ENCODE results near the gene ERRFI1.
"Not testable (repeated sequence)": the region's sequence is repeated elsewhere in the genome, so short reads cannot be mapped to it uniquely, and the experiment has no call there.

The ERRFI1 gene

GRCh38 chr1:8053878-8054567, 27.9 kb upstream of the ERRFI1 start:
- DNase-seq (ENCODE audit: low read depth) = no peak
- no peak for TF ChIP-seq CTCF (IDR thresholded peaks at IDR 0.05; ENCODE audit: control insufficient read depth, insufficient read depth, low read depth, low read length, missing control alignments)
- H3K4me3 ChIP-seq (ENCODE audit: control insufficient read depth, low read depth, low read length) = no peak overlapping the region

- no peak for DNase-seq (ENCODE audit: low read depth)
- H3K4me3 ChIP-seq (ENCODE audit: control insufficient read depth, low read depth, low read length) = no peak overlapping the region
- TF ChIP-seq CTCF (IDR thresholded peaks at IDR 0.05; ENCODE audit: control insufficient read depth, insufficient read depth, low read depth, low read length, missing control alignments) = no peak
These were observed 25.5 kb upstream of the ERRFI1 start for GRCh38 chr1:8051650-8052049.

GRCh38 chr1:8049229-8049628, 23.1 kb upstream of the ERRFI1 start:
- H3K4me3 ChIP-seq (ENCODE audit: control insufficient read depth, low read depth, low read length); DNase-seq (ENCODE audit: low read depth): not testable (repeated sequence)

GRCh38 chr1:8047686-8048445, 21.8 kb upstream of the ERRFI1 start:
- H3K4me3 ChIP-seq (ENCODE audit: control insufficient read depth, low read depth, low read length) = no peak overlapping the region
- DNase-seq (ENCODE audit: low read depth) = peak; percentile 90
- TF ChIP-seq CTCF (IDR thresholded peaks at IDR 0.05; ENCODE audit: control insufficient read depth, insufficient read depth, low read depth, low read length, missing control alignments) = no peak

- H3K4me3 ChIP-seq (ENCODE audit: control insufficient read depth, low read depth, low read length) = no peak overlapping the region
- no peak for DNase-seq (ENCODE audit: low read depth)
- TF ChIP-seq CTCF (IDR thresholded peaks at IDR 0.05; ENCODE audit: control insufficient read depth, insufficient read depth, low read depth, low read length, missing control alignments) = no peak
These were observed 21.0 kb upstream of the ERRFI1 start for GRCh38 chr1:8047112-8047511.

- TF ChIP-seq CTCF (IDR thresholded peaks at IDR 0.05; ENCODE audit: control insufficient read depth, insufficient read depth, low read depth, low read length, missing control alignments) = no peak
- H3K4me3 ChIP-seq (ENCODE audit: control insufficient read depth, low read depth, low read length) = no peak overlapping the region
- no peak for DNase-seq (ENCODE audit: low read depth)
These were observed 20.3 kb upstream of the ERRFI1 start for GRCh38 chr1:8046391-8046790.

GRCh38 chr1:8043621-8044020, 17.5 kb upstream of the ERRFI1 start:
- no peak for DNase-seq (ENCODE audit: low read depth)

More at GRCh38 chr1:8043621-8044020, 17.5 kb upstream of the ERRFI1 start:
- no peak overlapping the region for H3K4me3 ChIP-seq (ENCODE audit: control insufficient read depth, low read depth, low read length)
- no peak for TF ChIP-seq CTCF (IDR thresholded peaks at IDR 0.05; ENCODE audit: control insufficient read depth, insufficient read depth, low read depth, low read length, missing control alignments)
